Measurements from ENCODE around the gene HMOX1.
"Not testable (repeated sequence)": the region's sequence is repeated elsewhere in the genome, so short reads cannot be mapped to it uniquely, and the experiment has no call there.

Gene HMOX1

DNA sequence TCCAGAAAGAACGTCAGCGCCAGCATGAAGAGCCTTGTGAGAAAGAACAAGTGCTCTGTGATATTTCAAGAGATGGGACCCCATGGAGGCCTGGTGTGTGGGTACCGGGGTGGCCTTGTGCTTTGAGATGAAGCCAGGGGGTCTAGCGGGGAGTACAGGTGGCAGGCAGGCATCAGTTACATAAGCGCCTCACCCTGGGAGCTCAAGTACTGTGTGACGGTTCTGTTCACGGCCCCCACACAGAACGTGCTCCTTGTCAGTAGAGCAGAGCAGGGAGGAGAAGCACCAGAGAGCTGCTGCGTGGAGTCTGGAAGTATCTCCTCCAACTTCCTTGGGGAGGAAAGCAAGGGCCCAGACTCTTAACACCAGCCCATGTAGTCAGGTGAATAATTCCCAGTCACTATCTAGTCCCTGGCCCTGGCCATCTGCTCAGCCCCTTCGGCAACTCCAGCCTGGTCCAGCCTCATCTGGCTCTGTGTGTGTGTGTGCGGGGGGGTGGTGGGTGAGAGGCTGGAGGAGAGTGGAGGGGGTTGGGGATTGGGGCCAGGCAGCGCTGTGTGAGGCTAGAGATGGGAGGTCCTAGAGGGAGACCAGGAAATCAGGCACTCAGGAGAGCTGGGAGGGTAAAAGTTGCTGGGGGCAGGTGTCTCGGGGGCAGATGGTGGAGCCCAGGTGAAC, 51.5 kb downstream of the HMOX1 start:
- no peak for TF ChIP-seq CTCF (IDR thresholded peaks at IDR 0.05; ENCODE audit: low read length, missing control alignments)
- H3K4me3 ChIP-seq (replicated peaks; ENCODE audit: low read depth, low read length): no peak overlapping the region
- no peak for DNase-seq (ENCODE audit: low read depth)

DNA sequence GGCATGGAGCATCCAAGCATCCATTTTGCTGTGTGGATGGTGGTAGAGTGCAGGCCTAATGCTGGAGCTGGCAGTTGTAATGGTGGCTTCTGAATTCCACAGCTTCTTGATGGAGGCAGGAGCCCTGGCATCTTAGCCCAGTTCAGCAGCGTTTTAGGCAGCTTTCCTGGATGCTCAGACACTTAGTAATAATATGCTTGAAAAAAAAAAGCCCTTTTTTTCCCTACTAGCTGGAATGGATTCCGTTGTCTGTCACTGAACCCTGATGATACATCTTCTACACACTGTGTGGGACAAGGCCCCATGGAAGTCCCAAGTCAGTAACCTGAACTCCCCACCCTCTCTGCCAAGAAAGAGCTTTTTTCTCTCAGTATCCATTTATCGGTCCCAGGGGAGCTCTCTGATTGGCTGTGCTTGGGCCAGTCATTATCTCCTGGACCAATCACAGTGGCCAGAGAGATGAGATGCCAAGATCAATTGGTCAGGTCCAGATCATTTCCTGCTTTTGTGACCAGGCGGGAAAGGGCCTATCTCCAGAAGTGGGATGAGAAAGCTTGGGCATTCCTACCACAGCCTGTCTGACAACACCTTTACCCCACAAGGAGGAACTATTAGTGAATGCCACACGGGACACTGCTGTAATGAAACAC, 53.3 kb downstream of the HMOX1 start:
- H3K4me3 ChIP-seq (replicated peaks; ENCODE audit: low read depth, low read length): no peak overlapping the region
- DNase-seq (ENCODE audit: low read depth): no peak
- no peak for TF ChIP-seq CTCF (IDR thresholded peaks at IDR 0.05; ENCODE audit: low read length, missing control alignments)

DNA sequence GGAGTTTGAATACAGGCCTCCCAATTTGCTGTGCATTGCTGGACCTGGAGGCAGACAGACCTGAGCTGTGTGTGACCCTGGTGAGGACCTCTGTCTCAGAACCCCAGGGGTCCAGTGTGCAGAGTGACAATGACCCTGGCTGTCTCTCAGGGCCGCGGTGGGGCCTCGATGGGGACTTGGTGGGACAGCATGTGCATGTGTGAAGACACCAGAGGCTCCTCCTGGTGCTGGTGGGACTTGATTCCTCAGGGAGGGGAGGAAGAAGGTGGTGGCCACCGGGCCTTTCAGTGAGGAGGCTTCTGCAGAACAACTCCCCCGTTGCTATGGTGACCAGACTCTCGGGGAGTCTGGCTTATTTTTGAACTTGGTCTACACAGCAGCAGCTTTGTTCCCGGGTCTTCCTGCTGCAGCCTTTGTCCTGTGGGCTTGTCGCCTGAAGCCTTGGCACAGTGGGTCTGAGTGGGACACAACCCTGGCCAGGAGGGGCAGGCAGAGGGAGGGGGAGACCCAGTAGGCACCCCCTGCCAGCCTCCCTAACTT, 54.4 kb downstream of the HMOX1 start:
- TF ChIP-seq CTCF (IDR thresholded peaks at IDR 0.05; ENCODE audit: low read length, missing control alignments): no peak
- DNase-seq (ENCODE audit: low read depth): no peak
- H3K4me3 ChIP-seq (replicated peaks; ENCODE audit: low read depth, low read length): no peak overlapping the region

DNA sequence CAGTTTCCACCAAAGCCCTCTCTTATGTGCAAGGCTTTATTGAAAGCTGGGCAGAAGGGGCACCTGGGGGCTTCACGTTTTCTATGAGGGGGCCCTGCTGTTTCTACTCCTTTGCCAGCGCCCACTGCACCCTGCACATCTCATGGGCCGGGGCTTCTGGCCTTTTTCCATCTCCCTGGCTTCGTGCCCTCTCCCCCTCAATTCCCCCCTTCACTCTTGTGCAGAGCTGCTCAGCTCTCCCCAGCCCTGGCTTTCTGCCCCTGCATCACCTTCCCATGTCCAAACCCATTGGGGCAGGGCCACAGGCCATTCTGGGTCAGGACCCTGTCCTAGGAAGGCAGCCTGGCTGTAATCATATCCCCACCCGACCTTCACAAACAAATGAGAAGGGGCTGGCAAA, 55.5 kb downstream of the HMOX1 start:
- no peak overlapping the region for H3K4me3 ChIP-seq (replicated peaks; ENCODE audit: low read depth, low read length)
- DNase-seq (ENCODE audit: low read depth): no peak
- no peak for TF ChIP-seq CTCF (IDR thresholded peaks at IDR 0.05; ENCODE audit: low read length, missing control alignments)

DNA sequence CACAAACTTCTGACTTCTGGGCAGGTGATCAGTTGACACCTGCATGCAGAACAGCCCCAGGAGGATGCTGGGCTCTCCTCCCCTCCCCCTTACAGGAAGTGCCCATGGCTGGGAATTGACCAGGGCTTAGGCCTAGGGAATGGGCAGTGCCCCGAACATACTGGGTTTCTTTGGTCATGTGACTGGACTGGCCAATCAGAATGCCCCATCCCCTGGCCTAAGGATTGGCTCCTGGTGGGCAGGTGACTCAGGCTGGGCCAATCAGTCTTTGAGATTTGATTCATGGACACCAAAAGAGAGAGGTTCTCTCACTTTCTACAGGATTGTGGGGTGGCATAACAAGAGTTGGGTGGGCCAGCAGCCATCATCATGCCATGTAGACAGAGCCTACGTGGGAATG, 56.2 kb downstream of the HMOX1 start:
- H3K4me3 ChIP-seq (replicated peaks; ENCODE audit: low read depth, low read length): no peak overlapping the region
- DNase-seq (ENCODE audit: low read depth): no peak
- TF ChIP-seq CTCF (IDR thresholded peaks at IDR 0.05; ENCODE audit: low read length, missing control alignments): no peak

DNA sequence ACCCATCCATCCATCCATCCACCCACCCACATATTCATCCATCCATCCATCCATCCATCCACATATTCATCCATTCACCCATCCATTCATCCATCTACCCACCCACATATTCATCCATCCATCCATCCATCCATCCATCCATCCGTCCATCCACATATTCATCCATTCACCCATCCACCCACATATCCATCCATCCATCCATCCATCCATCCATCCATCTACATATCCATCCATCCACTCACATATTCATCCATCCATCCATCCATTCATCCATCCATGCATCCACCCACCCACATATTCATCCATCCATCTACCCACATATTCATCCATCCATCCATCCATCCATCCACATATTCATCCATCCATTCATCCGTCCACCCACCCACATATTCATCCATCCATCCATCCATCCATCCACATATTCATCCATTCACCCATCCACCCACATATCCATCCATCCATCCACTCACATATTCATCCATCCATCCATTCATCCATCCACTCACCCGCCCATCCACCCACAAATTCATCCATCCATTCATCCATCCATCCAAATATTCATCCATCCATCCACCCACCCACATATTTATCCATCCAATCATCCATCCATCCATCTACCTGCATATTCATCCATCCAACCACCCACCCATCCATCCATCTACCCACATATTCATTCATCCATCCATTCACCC, 57.9 kb downstream of the HMOX1 start:
- DNase-seq (ENCODE audit: low read depth); H3K4me3 ChIP-seq (replicated peaks; ENCODE audit: low read depth, low read length): not testable (repeated sequence)

GRCh38 chr22:35439365-35439717, 58.4 kb downstream of the HMOX1 start:
- no peak overlapping the region for H3K4me3 ChIP-seq (replicated peaks; ENCODE audit: low read depth, low read length)
- no peak for TF ChIP-seq CTCF (IDR thresholded peaks at IDR 0.05; ENCODE audit: low read length, missing control alignments)
- DNase-seq (ENCODE audit: low read depth): no peak
